Spleen (tissue), 11 donors: Measurements from ENCODE around the gene ZNF414. TPM values are rescaled to one million over a fixed set of nuclear protein-coding genes. Genes with fewer than 3 reads are reported as not detected.
"Not testable (repeated sequence)": the region's sequence is repeated elsewhere in the genome, so short reads cannot be mapped to it uniquely, and the experiment has no call there.

Experiments used
- DNase-seq: peaks from one replicate; pipeline ENCODE4 v3.0.0-alpha.2; 2020
- H3K27ac ChIP-seq, 8 donors: fragments of 200-600 bp; sonication (generic) in 7 of 8; 1 replicate in 4 of 8; 2 replicates in 4 of 8; pipeline versions ENCODE4 v1.5.0 to v1.8.0; 2016 to 2021; ENCODE audit warnings: inconsistent platforms in 4 of 8, mild to moderate bottlenecking in 4 of 8, moderate library complexity in 1 of 8
- H3K27me3 ChIP-seq, 7 donors: fragments of 200-600 bp; sonication (generic) in 6 of 7; replicated peaks in 1 of 7; 1 replicate in 4 of 7; 2 replicates in 3 of 7; pipeline versions ENCODE4 v1.5.0 to v1.8.0; 2016 to 2021; ENCODE audit warnings: inconsistent platforms in 3 of 7, mild to moderate bottlenecking in 1 of 7
- H3K36me3 ChIP-seq, 6 donors: fragments of 200-600 bp; sonication (generic) in 5 of 6; 1 replicate in 4 of 6; 2 replicates in 2 of 6; pipeline versions ENCODE4 v1.5.0 to v1.8.0; 2016 to 2021; ENCODE audit warnings: inconsistent platforms in 2 of 6
- H3K4me1 ChIP-seq, 6 donors: fragments of 200-600 bp; sonication (generic) in 5 of 6; 1 replicate in 3 of 6; 2 replicates in 3 of 6; pipeline versions ENCODE4 v1.5.0 to v1.8.0; 2016 to 2021; ENCODE audit warnings: inconsistent platforms in 3 of 6
- H3K4me3 ChIP-seq, 8 donors: fragments of 200-600 bp; sonication (generic) in 7 of 8; 1 replicate in 4 of 8; 2 replicates in 4 of 8; pipeline versions ENCODE4 v1.5.0 to v1.8.0; 2016 to 2021; ENCODE audit warnings: inconsistent platforms in 4 of 8, mild to moderate bottlenecking in 4 of 8, moderate library complexity in 2 of 8
- H3K9me3 ChIP-seq, 8 donors: fragments of 200-600 bp; sonication (generic) in 7 of 8; 1 replicate in 4 of 8; 2 replicates in 4 of 8; pipeline versions ENCODE4 v1.5.0 to v1.8.0; 2016 to 2021; ENCODE audit warnings: inconsistent platforms in 4 of 8
- POLR2A ChIP-seq, 3 donors: fragments of 450-650 bp; IDR thresholded peaks; one replicate each; pipeline ENCODE4 v1.5.1; 2017; ENCODE audit warnings: antibody characterized with exemption in 3 of 3, mild to moderate bottlenecking in 1 of 3
- POLR2AphosphoS5 ChIP-seq, 3 donors: sonication (generic); formaldehyde crosslinking; IDR thresholded peaks; one replicate each; pipeline ENCODE4 v1.5.1; 2017; ENCODE audit warnings: antibody characterized with exemption in 3 of 3
- WGBS, 5 donors: extraction: QIAGEN DNeasy Blood & Tissue Kit in 3 of 5; methylation state at CpG; one replicate each; pipeline versions ENCODE4 v1.1.5 to v1.1.7; 2013 to 2018; 5-methylcytosine and 5-hydroxymethylcytosine counted together
- intact Hi-C: fragments of 100-400 bp; cut with DNase I; formaldehyde crosslinking; loops from one replicate; pipeline ENCODE4 v1.15.0; 2023; ENCODE audit warnings: low total_unique reads
- polyA plus RNA-seq, 3 donors: library from polyadenylated mRNA; stranded (reverse); fragments of 200-250 nt; gene quantifications; one replicate each; pipeline ENCODE4 v1.2.1, GENCODE V29; 2013
- total RNA-seq, 7 donors: library from RNA; depleted of rRNA in 3 of 7; stranded (reverse); fragments of >200 nt in 3 of 7; fragmentation: NEBNext Ultra II Directional in 4 of 7; extraction: Animal tissue kit (Norgen Biotek cat#: 25700) in 4 of 7; gene quantifications; one replicate each; pipeline versions ENCODE4 v1.1.0 to v1.2.1, GENCODE V29; 2016 to 2021
- TF ChIP-seq, protein P1 (sequence below), 11 experiments: fragments of 200-600 bp in 7 of 11; fragments of 450-650 bp in 4 of 11; sonication (generic) in 4 of 11; IDR thresholded peaks in 8 of 11; conservative IDR thresholded peaks in 3 of 11; 1 replicate in 7 of 11; 2 replicates in 4 of 11; pipeline versions ENCODE4 v1.4.0 to v1.8.0; 2016 to 2021; ENCODE audit warnings: antibody characterized with exemption in 11 of 11, inconsistent platforms in 4 of 11, mild to moderate bottlenecking in 1 of 11
- donor health status: healthy with polysubstance abuse.
- donor health status: DM: no; HTN: no; CAD: no; lungs with moderate emphysema.
- donor health status: DM: no; HTN: no; CAD: no.
- donor health status: Bipolar disorder and iron deficiency.
- donor health status: healthy.
- donor health status: DM: no; HTN: no; CAD: no.
- donor health status: DM: yes; HTN: yes; CAD: no.

ZNF414 gene
- total and polyA plus RNA-seq, 10 donors, result 12.0 to 31.7 (median 23.8) TPM

DNA sequence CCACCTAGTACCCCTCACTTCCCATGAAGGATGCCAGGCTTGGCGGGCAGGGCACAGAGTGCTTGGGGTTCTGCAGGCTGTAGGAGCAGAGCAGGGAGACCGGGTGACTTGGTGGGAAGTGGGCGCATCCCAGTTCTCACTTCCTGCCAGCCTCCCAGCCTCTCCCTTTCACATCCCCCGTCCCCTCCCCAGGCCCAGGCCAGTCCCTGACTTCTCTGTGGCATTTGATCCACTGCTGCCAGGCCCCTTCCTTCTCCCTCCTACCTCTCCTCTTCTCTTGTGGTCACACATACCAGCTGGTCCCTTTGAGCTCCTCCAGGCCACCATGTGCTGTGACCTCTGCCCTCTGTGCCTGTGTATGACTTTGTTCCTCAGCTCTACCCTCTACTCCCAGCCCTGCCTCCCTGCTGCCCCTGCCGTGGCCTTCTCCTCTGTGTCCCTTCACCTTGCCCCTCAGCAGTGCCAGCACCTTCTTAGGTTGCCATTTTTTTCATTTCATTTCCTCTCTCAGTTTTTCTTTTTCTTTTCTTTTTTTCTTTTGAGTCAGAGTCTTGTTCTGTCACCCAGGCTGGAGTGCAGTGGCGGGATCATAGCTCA is 43.8 kb upstream of the ZNF414 start:
- DNase-seq, result no peak
- H3K4me3 ChIP-seq, result no peak overlapping the region
- H3K4me1 ChIP-seq, result peaks cover 0 to 52% (median 11%) of the 10 kb centered on the region in 6 donors
- intact Hi-C loops, result no loop called here
- TF ChIP-seq POLR2A (IDR thresholded peaks at IDR 0.05) (no peak), POLR2AphosphoS5 (IDR thresholded peaks at IDR 0.05) (peak; percentile 7 to 31 (median 22))
- TF ChIP-seq, protein P1, sequence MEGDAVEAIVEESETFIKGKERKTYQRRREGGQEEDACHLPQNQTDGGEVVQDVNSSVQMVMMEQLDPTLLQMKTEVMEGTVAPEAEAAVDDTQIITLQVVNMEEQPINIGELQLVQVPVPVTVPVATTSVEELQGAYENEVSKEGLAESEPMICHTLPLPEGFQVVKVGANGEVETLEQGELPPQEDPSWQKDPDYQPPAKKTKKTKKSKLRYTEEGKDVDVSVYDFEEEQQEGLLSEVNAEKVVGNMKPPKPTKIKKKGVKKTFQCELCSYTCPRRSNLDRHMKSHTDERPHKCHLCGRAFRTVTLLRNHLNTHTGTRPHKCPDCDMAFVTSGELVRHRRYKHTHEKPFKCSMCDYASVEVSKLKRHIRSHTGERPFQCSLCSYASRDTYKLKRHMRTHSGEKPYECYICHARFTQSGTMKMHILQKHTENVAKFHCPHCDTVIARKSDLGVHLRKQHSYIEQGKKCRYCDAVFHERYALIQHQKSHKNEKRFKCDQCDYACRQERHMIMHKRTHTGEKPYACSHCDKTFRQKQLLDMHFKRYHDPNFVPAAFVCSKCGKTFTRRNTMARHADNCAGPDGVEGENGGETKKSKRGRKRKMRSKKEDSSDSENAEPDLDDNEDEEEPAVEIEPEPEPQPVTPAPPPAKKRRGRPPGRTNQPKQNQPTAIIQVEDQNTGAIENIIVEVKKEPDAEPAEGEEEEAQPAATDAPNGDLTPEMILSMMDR (IDR thresholded peaks at IDR 0.05 in 8 of 11, conservative IDR thresholded peaks at IDR 0.05 in 3 of 11), result no peak
- no peaks in the 10 kb centered on the region for H3K9me3 ChIP-seq
- peak overlapping the region in 3 of 8 donors; percentile 24 to 46 (median 46) for H3K27ac ChIP-seq
- H3K27me3 ChIP-seq, result no peaks in the 10 kb centered on the region
- 60 to 80% (median 71%) methylated on average over 6 of the region's 6 CpGs for WGBS, 5 donors
- H3K36me3 ChIP-seq, result peaks cover 0 to 80% (median 23%) of the 10 kb centered on the region in 6 donors

DNA sequence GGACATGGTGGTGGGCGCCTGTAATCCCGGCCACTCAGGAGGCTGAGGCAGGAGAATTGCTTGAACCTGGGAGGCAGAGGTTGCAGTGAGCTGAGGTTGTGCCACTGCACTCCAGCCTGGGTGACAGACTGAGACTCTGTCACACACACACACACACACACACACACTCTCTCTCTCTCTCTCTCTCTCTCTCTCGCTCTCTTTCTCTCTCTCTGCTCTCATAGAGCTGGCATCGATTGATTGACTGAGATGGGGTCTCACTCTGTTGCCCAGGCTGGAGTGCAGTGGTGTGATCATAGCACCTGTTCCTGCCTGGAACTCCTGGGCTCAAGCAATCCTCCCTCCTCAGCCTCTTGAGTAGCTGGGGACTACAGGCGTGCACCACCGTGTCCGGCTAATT is 39.8 kb upstream of the ZNF414 start:
- H3K27me3 ChIP-seq, DNase-seq, H3K4me3 ChIP-seq, H3K9me3 ChIP-seq, intact Hi-C loops, H3K27ac ChIP-seq: not testable (repeated sequence)
- Histone ChIP-seq H3K36me3 (peaks cover 0 to 100% (median 51%) of the 10 kb centered on the region in 6 donors), H3K4me1 (peaks cover 0 to 17% (median 2%) of the 10 kb centered on the region in 6 donors)
- TF ChIP-seq POLR2AphosphoS5 (IDR thresholded peaks at IDR 0.05), result peak in 1 of 3 donors; percentile 6
- WGBS, 5 donors, result 87 to 96% (median 95%) methylated on average over 7 of the region's 7 CpGs

DNA sequence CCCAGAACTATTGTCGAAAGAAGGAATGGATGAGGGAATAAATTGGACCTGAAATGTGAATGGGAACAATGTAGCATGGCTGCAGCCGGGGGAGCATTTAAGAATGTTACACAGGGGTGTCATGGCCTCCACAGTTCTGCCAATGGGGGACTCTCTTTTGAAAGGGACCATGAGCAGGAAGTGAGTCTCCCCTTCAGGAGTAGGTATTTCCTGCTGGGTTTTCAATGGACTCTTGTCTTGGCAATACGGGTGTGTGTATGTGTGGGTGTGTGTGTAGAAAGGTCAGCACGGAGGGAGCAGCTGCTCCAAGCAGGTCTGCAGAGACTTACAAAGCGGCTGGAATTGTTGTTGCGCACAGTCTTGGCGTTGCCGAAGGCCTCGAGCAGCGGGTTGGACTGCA is 38.8 kb upstream of the ZNF414 start:
- H3K27ac ChIP-seq, result no peak overlapping the region
- no peak overlapping the region for H3K4me3 ChIP-seq
- no peaks in the 10 kb centered on the region for H3K27me3 ChIP-seq
- H3K9me3 ChIP-seq, result no peaks in the 10 kb centered on the region
- H3K36me3 ChIP-seq, result peaks cover 0 to 100% (median 56%) of the 10 kb centered on the region in 6 donors
- TF ChIP-seq, protein P1 (IDR thresholded peaks at IDR 0.05 in 8 of 11, conservative IDR thresholded peaks at IDR 0.05 in 3 of 11), result no peak
- no peak for TF ChIP-seq POLR2AphosphoS5 (IDR thresholded peaks at IDR 0.05)
- TF ChIP-seq POLR2A (IDR thresholded peaks at IDR 0.05), result no peak
- intact Hi-C loops, result no loop called here
- DNase-seq, result no peak
- peaks cover 0 to 8% (median 1%) of the 10 kb centered on the region in 6 donors for H3K4me1 ChIP-seq
- 82 to 92% (median 90%) methylated on average over 10 of the region's 10 CpGs for WGBS, 5 donors

DNA sequence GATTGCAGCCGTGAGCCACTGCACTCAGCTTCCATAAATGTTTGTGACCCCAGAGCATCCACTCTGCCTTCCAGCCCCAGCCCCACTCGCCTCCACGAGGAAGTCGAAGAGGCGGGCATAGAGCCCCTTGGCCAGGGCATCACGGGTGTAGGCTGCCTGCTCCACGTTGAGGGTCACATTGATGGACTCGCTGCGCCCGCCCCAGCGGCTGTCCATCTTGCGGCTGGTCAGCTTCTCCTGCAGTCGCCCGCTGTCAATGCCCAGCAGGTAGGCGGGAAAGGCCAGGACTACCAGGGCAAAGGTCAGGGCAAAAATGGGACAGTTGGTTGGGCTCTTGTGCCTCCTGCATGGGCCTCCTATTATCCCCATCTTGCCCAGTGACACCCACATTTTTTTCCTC is 36.1 kb upstream of the ZNF414 start:
- Histone ChIP-seq H3K27ac (no peak overlapping the region), H3K9me3 (no peaks in the 10 kb centered on the region), H3K4me1 (no peaks in the 10 kb centered on the region), H3K27me3 (no peaks in the 10 kb centered on the region), H3K4me3 (no peak overlapping the region), H3K36me3 (peaks cover 0 to 100% (median 79%) of the 10 kb centered on the region in 6 donors)
- intact Hi-C loops, result no loop called here
- 94 to 96% (median 95%) methylated on average over 10 to 15 of the region's 15 CpGs for WGBS, 5 donors
- no peak for DNase-seq
- TF ChIP-seq POLR2A (IDR thresholded peaks at IDR 0.05) (no peak), POLR2AphosphoS5 (IDR thresholded peaks at IDR 0.05) (peak in 2 of 3 donors; percentile 5 to 73)

DNA sequence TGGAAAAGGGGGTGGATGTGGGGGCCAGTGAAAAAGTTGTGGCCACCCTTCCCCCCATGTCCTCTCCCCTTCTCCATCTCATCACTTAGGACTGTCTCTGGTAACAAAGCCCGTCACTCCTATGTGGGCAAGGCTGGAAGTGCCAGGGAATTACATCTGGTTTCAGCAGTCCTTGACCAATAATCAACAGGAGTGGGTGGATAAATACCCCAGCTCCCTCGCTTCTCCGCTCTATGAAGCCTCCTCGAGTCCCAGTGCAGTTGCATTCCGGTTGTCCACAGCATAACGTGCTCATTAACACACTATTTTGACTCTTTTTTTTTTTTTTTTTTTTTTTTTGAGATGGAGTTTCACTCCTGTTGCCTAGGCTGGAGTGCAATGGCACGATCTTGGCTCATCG is 31.8 kb upstream of the ZNF414 start:
- Histone ChIP-seq H3K4me3 (no peak overlapping the region), H3K27me3 (no peaks in the 10 kb centered on the region), H3K9me3 (no peaks in the 10 kb centered on the region), H3K36me3 (peaks cover 0 to 99% (median 59%) of the 10 kb centered on the region in 6 donors), H3K4me1 (peaks cover 0 to 6% (median 1%) of the 10 kb centered on the region in 6 donors), H3K27ac (no peak overlapping the region)
- 93 to 98% (median 96%) methylated on average over 8 of the region's 8 CpGs for WGBS, 5 donors
- intact Hi-C loops, result no loop called here
- DNase-seq, result no peak
- TF ChIP-seq, protein P1 (IDR thresholded peaks at IDR 0.05 in 8 of 11, conservative IDR thresholded peaks at IDR 0.05 in 3 of 11), result no peak
- no peak for TF ChIP-seq POLR2A (IDR thresholded peaks at IDR 0.05)
- no peak for TF ChIP-seq POLR2AphosphoS5 (IDR thresholded peaks at IDR 0.05)
